Urinary bladder (tissue), 4 donors: Measurements from ENCODE around the gene DPP6. TPM values are rescaled to one million over a fixed set of nuclear protein-coding genes. Genes with fewer than 3 reads are reported as not detected.

Source experiments
- DNase-seq: peaks from one replicate; pipeline ENCODE4 v3.0.0-alpha.2; 2015; ENCODE audit errors: extremely low spot score
- H3K27ac ChIP-seq: one replicate; pipeline ENCODE4 v1.5.1; 2013; ENCODE audit warnings: low read depth, mild to moderate bottlenecking, moderate library complexity
- H3K36me3 ChIP-seq: one replicate; pipeline ENCODE4 v1.6.1; 2013; ENCODE audit warnings: mild to moderate bottlenecking, moderate library complexity; ENCODE audit not compliant: insufficient read depth
- H3K4me1 ChIP-seq: one replicate; pipeline ENCODE4 v1.6.1; 2013; ENCODE audit warnings: mild to moderate bottlenecking, moderate library complexity; ENCODE audit not compliant: insufficient read depth
- H3K4me3 ChIP-seq: one replicate; pipeline ENCODE4 v1.5.1; 2013; ENCODE audit warnings: low read depth, low read length
- WGBS: extraction: QIAGEN DNeasy Blood & Tissue Kit; methylation state at CpG from one replicate; pipeline ENCODE4 v1.1.7; 2013; 5-methylcytosine and 5-hydroxymethylcytosine counted together
- polyA plus RNA-seq: library from polyadenylated mRNA; stranded (reverse); fragments of 200-250 nt; gene quantifications from one replicate; pipeline ENCODE4 v1.2.3, GENCODE V29; 2013
- total RNA-seq: library from RNA; depleted of rRNA; stranded (reverse); fragments of >200 nt; gene quantifications from one replicate; pipeline ENCODE4 v1.2.3, GENCODE V29; 2014
- donor health status: healthy with polysubstance abuse.
- donor health status: healthy.

Gene DPP6
- total and polyA plus RNA-seq, 2 donors = 1.2 to 2.4 TPM

- Histone ChIP-seq H3K4me1 (no peaks in the 10 kb centered on the region), H3K27ac (no peak overlapping the region), H3K36me3 (no peaks in the 10 kb centered on the region), H3K4me3 (no peak overlapping the region)
- DNase-seq = no peak
- 91% methylated on average over 14 of the region's 14 CpGs for WGBS
Measured at GRCh38 chr7:154865984-154866685, 813.9 kb downstream of the DPP6 start.

GRCh38 chr7:154867068-154867467, 814.9 kb downstream of the DPP6 start:
- no peak for DNase-seq

GRCh38 chr7:154868921-154869320, 816.7 kb downstream of the DPP6 start:
- DNase-seq = no peak
- H3K36me3 ChIP-seq = no peaks in the 10 kb centered on the region
- 5% methylated on average over 11 of the region's 11 CpGs for WGBS
- H3K4me1 ChIP-seq = no peaks in the 10 kb centered on the region
- H3K27ac ChIP-seq = no peak overlapping the region
- no peak overlapping the region for H3K4me3 ChIP-seq

More at GRCh38 chr7:154867068-154867467, 814.9 kb downstream of the DPP6 start:
- Histone ChIP-seq H3K4me3 (no peak overlapping the region), H3K4me1 (no peaks in the 10 kb centered on the region), H3K27ac (no peak overlapping the region), H3K36me3 (no peaks in the 10 kb centered on the region)
- 50% methylated on average over 10 of the region's 10 CpGs for WGBS

- DNase-seq = no peak
- no peaks in the 10 kb centered on the region for H3K4me1 ChIP-seq
- no peaks in the 10 kb centered on the region for H3K36me3 ChIP-seq
- no peak overlapping the region for H3K4me3 ChIP-seq
- H3K27ac ChIP-seq = no peak overlapping the region
- WGBS = 85% methylated on average over 10 of the region's 10 CpGs
Measured at GRCh38 chr7:154869436-154869835, 817.2 kb downstream of the DPP6 start.

GRCh38 chr7:154871507-154871906, 819.3 kb downstream of the DPP6 start:
- H3K27ac ChIP-seq = no peak overlapping the region
- DNase-seq = no peak
- no peak overlapping the region for H3K4me3 ChIP-seq
- 74% methylated on average over 4 of the region's 4 CpGs for WGBS
- H3K36me3 ChIP-seq = no peaks in the 10 kb centered on the region
- H3K4me1 ChIP-seq = no peaks in the 10 kb centered on the region

- 83% methylated on average over 20 of the region's 20 CpGs for WGBS
- DNase-seq = no peak
Measured at GRCh38 chr7:154871928-154872750, 819.9 kb downstream of the DPP6 start.

GRCh38 chr7:154872811-154873499, 820.8 kb downstream of the DPP6 start:
- Histone ChIP-seq H3K36me3 (no peaks in the 10 kb centered on the region), H3K4me3 (no peak overlapping the region), H3K27ac (no peak overlapping the region), H3K4me1 (no peaks in the 10 kb centered on the region)
- no peak for DNase-seq
- 61% methylated on average over 18 of the region's 18 CpGs for WGBS

More at GRCh38 chr7:154871928-154872750, 819.9 kb downstream of the DPP6 start:
- H3K4me3 ChIP-seq = no peak overlapping the region
- H3K4me1 ChIP-seq = no peaks in the 10 kb centered on the region
- no peaks in the 10 kb centered on the region for H3K36me3 ChIP-seq
- H3K27ac ChIP-seq = no peak overlapping the region

GRCh38 chr7:154873500-154874121, 821.4 kb downstream of the DPP6 start:
- Histone ChIP-seq H3K4me1 (no peaks in the 10 kb centered on the region), H3K36me3 (no peaks in the 10 kb centered on the region), H3K4me3 (no peak overlapping the region), H3K27ac (no peak overlapping the region)
- WGBS = 71% methylated on average over 10 of the region's 10 CpGs
- DNase-seq = no peak

GRCh38 chr7:154874409-154875113, 822.4 kb downstream of the DPP6 start:
- Histone ChIP-seq H3K4me3 (no peak overlapping the region), H3K36me3 (no peaks in the 10 kb centered on the region), H3K4me1 (no peaks in the 10 kb centered on the region), H3K27ac (no peak overlapping the region)
- WGBS = 25% methylated on average over 10 of the region's 10 CpGs
- DNase-seq = no peak

GRCh38 chr7:154875297-154875696, 823.1 kb downstream of the DPP6 start:
- no peak for DNase-seq
- 87% methylated on average over 13 of the region's 13 CpGs for WGBS
- Histone ChIP-seq H3K4me1 (no peaks in the 10 kb centered on the region), H3K36me3 (no peaks in the 10 kb centered on the region), H3K4me3 (no peak overlapping the region), H3K27ac (no peak overlapping the region)

- Histone ChIP-seq H3K4me3 (no peak overlapping the region), H3K27ac (no peak overlapping the region), H3K36me3 (no peaks in the 10 kb centered on the region), H3K4me1 (no peaks in the 10 kb centered on the region)
- no peak for DNase-seq
- 73% methylated on average over 5 of the region's 5 CpGs for WGBS
Measured at GRCh38 chr7:154876516-154876915, 824.3 kb downstream of the DPP6 start.

GRCh38 chr7:154877031-154877430, 824.8 kb downstream of the DPP6 start:
- WGBS = 85% methylated on average over 9 of the region's 9 CpGs
- no peaks in the 10 kb centered on the region for H3K4me1 ChIP-seq
- no peak overlapping the region for H3K4me3 ChIP-seq
- no peak overlapping the region for H3K27ac ChIP-seq
- no peaks in the 10 kb centered on the region for H3K36me3 ChIP-seq
- DNase-seq = no peak

GRCh38 chr7:154879629-154880028, 827.4 kb downstream of the DPP6 start:
- Histone ChIP-seq H3K27ac (no peak overlapping the region), H3K36me3 (no peaks in the 10 kb centered on the region), H3K4me3 (no peak overlapping the region), H3K4me1 (no peaks in the 10 kb centered on the region)
- WGBS = 43% methylated on average over 11 of the region's 11 CpGs
- no peak for DNase-seq
